Measurements from ENCODE around the gene CAMSAP1. TPM values are rescaled to one million over a fixed set of nuclear protein-coding genes. Genes with fewer than 3 reads are reported as not detected.

CAMSAP1 gene
- total RNA-seq, 2 experiments from 2014 or later, result 30.4 to 33.0 TPM

DNA sequence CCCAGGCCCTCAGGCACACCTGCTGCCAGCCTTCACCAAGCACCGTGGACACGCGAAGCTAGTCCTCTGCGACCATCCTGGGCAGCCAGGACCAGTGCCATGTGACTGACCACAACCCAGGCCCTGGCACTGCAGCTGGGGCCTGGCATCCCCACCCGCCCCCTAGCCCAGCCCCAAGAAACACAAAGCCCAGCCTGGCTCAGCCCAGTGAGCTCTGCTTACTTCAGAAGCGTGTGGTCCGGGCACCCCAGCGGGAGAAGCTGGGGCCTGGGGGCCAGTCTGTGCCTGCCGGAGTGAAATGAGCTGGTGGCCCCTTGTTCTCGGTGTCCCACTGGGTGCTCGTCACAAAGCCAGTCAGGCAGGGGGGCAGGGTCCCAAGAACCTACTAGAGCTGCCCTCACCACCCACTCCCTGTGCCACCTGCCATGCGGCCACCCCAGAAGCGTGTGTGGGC lies 117.5 kb downstream of the CAMSAP1 start:
- no peaks in the 10 kb centered on the region for H3K9me2 ChIP-seq (ENCODE audit: insufficient read depth, low read length)
- ChIA-PET POLR2A (no interaction called here), CTCF (ENCODE audit: unreplicated experiment) (no interaction called here)
- H3K79me2 ChIP-seq (ENCODE audit: insufficient read depth, low read depth, low read length), result no peaks in the 10 kb centered on the region
- TF ChIP-seq, protein P1, sequence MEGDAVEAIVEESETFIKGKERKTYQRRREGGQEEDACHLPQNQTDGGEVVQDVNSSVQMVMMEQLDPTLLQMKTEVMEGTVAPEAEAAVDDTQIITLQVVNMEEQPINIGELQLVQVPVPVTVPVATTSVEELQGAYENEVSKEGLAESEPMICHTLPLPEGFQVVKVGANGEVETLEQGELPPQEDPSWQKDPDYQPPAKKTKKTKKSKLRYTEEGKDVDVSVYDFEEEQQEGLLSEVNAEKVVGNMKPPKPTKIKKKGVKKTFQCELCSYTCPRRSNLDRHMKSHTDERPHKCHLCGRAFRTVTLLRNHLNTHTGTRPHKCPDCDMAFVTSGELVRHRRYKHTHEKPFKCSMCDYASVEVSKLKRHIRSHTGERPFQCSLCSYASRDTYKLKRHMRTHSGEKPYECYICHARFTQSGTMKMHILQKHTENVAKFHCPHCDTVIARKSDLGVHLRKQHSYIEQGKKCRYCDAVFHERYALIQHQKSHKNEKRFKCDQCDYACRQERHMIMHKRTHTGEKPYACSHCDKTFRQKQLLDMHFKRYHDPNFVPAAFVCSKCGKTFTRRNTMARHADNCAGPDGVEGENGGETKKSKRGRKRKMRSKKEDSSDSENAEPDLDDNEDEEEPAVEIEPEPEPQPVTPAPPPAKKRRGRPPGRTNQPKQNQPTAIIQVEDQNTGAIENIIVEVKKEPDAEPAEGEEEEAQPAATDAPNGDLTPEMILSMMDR (conservative IDR thresholded peaks at IDR 0.05; ENCODE audit: low read length), result no peak
- no peak for TF ChIP-seq EZH2phosphoT487 (IDR thresholded peaks at IDR 0.05; ENCODE audit: borderline replicate concordance, low read depth, low read length)
- H4K20me1 ChIP-seq (ENCODE audit: insufficient read depth, low read length), result no peaks in the 10 kb centered on the region
- no peaks in the 10 kb centered on the region for H3K9me3 ChIP-seq (ENCODE audit: low read length)
- BruUV-seq (replicated peaks), result no TSS peak
- intact Hi-C loops (cut with micrococcal nuclease; ENCODE audit: unreplicated experiment), result no loop called here
- H3K36me3 ChIP-seq (ENCODE audit: insufficient read depth, low read length), result no peaks in the 10 kb centered on the region
- H2AFZ ChIP-seq (ENCODE audit: low read length), result no peak overlapping the region
- H3K4me2 ChIP-seq (ENCODE audit: low read length), result no peak overlapping the region
- no peak for DNase-seq (ENCODE audit: low spot score)
- no peak overlapping the region for H3K4me3 ChIP-seq (ENCODE audit: low read depth, low read length, poor library complexity, severe bottlenecking)
- H3K4me1 ChIP-seq (ENCODE audit: insufficient read depth, low read length, poor library complexity, severe bottlenecking), result no peaks in the 10 kb centered on the region
- H3K27ac ChIP-seq (ENCODE audit: low read depth, low read length, poor library complexity, severe bottlenecking), result no peak overlapping the region

DNA sequence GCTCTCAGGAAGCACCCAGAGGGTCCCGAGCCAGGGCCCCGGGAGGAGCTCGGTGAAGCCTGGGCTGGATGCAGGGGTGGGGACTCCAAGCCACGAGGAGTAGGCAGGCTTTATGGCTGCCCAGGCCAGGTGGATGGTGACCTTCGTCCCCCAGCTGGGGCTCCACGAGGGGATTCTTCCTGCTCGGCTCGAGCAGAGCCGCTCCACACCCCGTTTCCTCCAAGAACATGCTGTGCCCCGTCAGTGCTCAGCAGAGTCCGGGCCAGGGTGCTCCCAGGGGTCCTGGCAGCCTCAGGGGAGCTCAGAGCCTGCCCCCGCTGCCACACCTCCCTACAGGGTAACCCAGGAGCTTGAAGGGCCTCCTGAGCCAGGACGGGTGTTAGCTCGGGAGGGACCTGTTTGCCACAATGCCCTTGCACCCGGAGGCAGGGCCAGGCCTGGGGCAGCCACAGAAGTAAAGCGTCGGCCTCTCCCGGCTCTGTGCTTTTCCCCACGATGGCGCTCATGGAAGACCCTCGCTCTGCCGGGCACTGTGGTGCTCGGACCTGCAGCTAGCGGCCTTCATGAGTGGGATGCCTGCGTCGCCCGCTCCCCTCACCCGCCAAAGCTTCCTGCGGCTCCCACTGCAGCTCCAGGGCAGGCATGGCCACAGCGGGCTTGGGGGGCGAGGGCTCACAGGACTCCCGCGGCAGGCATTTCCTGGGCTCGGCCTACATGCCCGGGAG lies 118.6 kb downstream of the CAMSAP1 start:
- POLR2A ChIA-PET, result no interaction called here
- no peak overlapping the region for H3K27ac ChIP-seq (ENCODE audit: low read depth, low read length, poor library complexity, severe bottlenecking)
- no TSS peak for BruUV-seq (replicated peaks)

More for the DNA sequence above, 118.6 kb downstream of the CAMSAP1 start:
- Histone ChIP-seq H3K9me3 (ENCODE audit: low read length) (no peaks in the 10 kb centered on the region), H3K36me3 (ENCODE audit: insufficient read depth, low read length) (no peaks in the 10 kb centered on the region), H3K4me2 (ENCODE audit: low read length) (no peak overlapping the region), H4K20me1 (ENCODE audit: insufficient read depth, low read length) (no peaks in the 10 kb centered on the region), H3K4me3 (ENCODE audit: low read depth, low read length, poor library complexity, severe bottlenecking) (no peak overlapping the region), H3K79me2 (ENCODE audit: insufficient read depth, low read depth, low read length) (no peaks in the 10 kb centered on the region), H3K4me1 (ENCODE audit: insufficient read depth, low read length, poor library complexity, severe bottlenecking) (no peaks in the 10 kb centered on the region), H2AFZ (ENCODE audit: low read length) (no peak overlapping the region), H3K9me2 (ENCODE audit: insufficient read depth, low read length) (no peaks in the 10 kb centered on the region)
- no peak for DNase-seq (ENCODE audit: low spot score)
- TF ChIP-seq EZH2phosphoT487 (IDR thresholded peaks at IDR 0.05; ENCODE audit: borderline replicate concordance, low read depth, low read length), result no peak
- TF ChIP-seq, protein P1 (conservative IDR thresholded peaks at IDR 0.05; ENCODE audit: low read length), result no peak
- CTCF ChIA-PET (ENCODE audit: unreplicated experiment), result no interaction called here
- intact Hi-C loops (cut with micrococcal nuclease; ENCODE audit: unreplicated experiment), result no loop called here

Data from OCI-LY7 (cell line).